Measurements from ENCODE around the gene DNAH17.

Gene DNAH17

DNA sequence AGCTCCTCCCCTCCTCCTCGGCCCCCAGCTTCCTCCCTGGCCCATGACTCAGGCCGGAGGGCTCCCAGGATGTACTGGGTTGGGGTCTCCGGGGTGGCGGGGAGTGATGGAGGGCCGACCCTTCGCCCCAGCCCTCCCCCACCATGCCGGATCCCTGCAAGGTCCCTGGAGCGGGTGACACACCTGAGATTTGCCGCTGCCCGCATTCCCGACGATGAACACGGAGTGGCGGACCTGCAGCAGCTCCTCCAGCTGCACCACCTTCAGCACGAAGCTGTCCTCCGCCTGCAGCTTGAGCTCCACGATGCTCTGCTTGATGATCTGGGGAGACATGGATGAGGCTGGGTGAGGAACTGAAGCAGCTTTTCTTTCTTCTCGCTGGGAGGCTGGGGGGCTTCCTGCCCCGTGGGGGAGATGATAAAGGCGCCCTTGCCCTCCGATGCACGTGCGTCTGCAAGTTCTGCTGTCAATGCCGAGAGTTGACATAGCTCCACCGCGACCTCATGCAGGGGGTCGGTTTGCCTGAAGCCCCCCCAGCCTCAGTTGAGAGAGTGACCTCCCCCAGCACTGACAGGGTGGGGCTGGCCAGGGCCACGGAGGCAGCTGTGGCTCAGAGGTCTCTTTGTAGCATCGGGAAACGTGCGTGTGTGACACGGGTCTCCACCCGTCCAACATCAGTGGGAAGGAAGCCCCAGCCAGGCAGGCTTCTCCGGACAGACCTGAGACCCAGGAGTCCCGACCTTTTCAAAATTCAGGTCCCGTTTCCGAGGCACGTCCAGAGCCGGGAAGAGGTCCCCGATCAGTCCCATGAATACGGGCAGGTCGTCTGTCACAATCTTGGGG, 83.1 kb downstream of the DNAH17 start:
- no peak for DNase-seq

DNA sequence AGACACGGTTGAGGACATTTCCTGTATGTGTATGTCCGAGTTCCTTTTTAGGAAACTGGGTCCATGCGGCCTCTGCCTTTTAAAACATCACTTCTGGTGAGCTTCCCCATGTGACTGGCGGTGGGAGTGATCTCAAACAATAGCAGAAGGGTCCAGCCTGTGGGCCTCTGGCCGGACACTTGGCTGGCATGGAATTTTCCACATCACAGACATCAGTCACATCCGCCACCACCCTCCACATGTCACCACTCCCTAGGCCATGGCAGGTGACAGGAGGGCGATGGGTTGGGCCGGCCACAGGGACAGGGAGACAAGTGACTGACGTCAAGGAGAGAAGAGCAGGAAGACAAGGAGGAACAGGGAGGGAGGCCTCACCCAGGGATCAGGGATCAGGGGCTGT, 83.7 kb downstream of the DNAH17 start:
- no peak for DNase-seq

DNA sequence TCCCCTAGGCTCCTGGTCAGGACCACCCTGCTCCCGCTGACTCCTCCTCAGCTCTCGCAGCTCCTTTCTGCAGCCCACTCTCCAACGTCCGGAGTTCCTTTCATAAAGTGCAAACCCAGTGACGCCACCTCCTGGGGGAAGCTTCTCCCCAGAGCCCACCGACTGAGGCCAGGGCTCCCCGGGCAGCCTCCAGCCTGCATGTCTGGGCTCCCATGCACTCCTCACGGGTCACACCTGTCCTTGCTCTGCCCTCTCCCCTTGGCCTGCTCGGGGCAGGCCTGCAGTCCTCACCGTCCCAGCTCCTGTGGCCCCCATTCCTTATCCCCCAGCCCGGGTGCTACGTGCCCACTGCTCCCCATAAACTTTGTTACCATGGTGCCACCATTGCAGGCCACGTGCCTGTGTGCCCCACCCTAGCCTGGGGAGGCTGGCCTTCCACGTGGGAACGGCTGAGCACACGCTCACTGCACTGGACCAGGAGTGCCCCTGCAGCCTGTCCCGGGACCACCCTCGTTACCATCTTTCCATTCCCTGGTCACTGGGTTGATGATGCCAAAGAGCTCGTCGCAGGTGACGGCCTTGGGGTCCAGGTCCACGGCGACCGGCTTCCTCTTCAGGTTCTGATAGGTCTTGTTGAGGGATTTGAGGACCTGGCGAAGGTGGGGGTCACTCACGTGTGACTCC, 84.9 kb downstream of the DNAH17 start:
- DNase-seq, result no peak

DNA sequence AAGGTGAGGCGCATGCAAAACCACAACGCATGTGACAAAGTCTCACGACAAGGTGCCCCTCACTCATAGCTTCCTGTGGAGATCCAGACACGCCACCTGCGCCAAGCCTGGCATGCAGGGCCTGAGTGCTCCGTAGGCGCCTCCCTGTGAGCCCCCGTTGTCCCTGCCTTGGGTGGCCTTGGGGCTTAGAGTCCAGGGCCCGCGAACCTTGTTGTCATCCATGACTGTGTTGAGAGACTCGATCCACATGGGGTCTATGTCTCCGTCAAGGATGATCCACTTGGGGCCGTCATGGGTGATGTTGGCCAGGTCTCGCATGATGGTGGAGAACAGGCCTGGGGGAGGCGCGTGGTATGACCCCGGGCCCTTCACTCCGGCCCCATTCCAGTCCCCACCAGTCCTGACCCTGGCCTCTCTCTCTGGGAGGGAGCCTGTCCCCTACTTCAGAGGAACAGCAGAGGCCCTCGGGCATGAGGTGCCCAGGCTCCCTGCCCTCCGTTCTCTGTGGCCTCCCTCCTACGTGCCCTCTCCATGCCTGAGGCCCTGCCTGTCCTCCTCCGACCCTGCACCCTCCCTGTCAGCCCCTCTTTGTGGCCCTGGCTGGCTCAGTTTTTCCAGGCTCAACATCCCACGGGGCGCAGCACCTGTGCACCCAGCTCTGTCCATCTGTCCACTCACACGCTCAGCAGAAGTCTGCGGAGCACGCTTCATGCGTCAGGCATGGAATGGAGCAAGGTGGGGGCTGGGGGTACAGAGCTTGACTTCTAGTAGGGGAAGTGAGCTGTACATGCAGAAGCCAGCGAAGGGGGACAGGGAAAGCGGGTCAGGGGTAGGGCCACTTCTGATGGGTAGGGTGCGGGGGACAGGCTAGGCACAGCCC, 85.7 kb downstream of the DNAH17 start:
- DNase-seq, result no peak

DNA sequence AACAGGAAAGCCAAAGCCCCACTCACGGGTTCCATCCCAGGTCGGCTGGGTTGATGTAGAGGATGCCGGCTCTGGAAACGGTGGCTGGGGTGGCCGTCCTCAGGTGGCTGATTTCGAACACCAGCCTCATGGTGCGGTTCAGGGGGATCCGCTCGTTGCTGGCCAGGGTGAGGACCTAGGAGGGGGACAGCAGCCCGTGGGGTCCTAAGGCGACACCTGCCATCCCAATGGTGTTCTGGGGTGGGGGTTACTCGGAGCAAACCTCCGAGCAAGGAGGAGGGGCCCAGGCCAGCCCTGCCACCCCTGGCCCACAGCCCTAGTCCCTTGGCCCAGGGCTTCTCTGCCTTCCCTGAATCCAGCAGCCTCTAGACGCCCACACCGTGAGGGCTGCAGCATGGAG, 86.5 kb downstream of the DNAH17 start:
- no peak for DNase-seq

DNA sequence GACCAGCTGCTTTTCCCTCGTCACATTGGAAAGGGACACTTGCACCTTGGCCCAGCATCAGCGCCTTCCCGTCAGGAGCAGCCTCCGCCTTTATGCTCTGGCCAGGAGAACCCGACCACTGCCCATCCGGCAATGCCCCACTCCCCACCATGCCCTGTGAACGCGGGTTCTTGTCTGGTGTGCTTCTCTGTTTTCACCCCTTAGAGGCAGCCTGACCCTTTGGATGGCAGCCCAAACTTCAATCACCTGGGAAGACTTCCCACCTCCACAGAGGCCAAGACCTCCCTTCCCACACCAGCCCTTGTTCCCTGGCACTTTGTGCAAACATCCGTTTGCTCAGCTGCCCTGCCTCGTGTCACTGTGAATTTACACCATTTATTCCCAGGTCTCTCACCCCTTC, 87.0 kb downstream of the DNAH17 start:
- DNase-seq, result no peak

DNA sequence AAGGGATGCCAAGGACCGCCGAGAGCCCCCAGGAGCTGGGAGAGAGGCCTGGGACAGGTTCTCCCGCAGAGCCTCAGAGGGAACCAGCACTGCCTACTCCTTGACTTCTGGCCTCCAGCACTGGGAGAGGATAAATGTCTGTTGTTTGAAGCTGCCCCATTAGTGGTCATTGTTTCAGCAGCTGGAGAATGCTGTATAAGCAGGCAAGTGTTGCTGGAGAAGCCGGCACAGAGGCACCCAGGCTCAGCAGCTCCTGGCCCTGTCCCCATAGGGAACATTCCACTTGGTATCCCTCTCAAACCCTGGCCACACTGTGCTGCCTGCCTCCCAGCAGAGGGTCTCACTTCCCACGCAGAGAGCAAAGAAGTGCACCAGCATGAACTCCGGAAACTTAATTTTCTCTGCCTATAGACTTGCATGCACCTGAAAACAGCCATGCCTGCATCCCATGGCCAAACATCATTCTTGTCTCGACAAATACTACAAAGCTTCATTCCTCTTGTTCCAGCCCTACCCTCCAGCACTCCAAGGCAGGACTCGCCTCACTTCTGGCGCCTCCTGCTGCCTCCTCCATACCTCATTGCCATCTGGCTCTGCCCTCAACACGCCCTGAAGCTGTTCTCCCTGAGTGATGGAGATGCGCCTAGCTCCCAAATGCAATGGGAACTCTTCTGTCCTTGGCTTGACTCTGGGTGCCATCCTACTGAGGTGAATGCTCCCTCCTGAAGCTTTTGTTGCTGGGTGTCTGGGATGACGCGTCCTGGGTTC, 88.1 kb downstream of the DNAH17 start:
- no peak for DNase-seq

DNA sequence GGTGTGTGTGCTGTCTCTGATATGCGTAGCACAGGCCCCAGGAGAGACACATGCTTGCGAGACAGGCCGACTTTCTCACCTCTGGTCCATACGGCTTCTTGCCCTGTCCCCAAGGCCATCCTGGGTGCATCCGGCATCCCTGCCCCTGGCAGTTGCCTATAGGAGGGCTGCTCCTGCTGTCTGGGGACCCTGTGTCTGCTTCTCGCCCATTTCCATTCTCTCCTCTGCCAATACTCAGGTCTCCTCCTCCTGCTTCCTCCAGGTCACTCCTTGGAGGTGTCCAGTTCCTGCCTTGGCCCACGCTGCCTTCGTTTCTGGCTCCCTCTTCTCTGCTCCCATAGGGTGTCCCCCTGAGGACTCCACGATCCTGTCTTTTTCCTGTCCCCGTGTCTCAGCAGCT, 89.0 kb downstream of the DNAH17 start:
- DNase-seq, result no peak

DNA sequence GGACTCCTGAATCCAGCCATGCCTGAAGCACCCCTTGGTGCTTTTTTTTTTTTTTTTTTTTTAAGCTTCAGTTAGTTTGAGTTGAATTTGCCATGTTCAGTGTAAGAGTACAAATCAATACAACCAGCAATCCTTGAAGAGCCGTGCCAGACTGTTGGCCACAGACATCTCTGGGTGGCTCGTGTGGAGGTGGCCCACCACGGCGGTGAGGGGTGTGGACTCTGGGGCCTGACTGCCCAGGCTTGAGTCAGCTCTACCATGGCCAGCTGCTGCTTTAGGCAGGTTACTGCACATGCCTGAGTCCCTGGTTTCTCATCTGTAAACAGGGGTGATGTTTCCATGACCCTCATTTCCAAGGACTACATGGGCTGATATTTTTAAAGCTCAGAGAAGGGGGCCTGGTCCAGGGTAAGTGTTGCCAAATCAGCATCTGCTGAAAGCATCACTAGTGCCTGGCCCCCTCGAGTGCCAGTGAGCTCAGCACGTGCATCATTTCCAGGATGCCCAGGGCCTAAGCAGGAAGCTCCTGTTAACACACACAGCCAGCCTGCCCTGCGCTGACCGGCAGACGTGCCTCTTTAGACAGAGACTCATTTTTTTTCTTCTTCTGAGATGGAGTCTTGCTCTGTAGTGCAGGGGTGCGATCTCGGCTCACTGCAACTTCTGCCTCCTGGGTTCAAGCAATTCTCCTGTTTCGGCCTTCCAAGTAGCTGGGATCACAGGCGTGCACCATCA, 90.1 kb downstream of the DNAH17 start:
- no peak for DNase-seq

DNA sequence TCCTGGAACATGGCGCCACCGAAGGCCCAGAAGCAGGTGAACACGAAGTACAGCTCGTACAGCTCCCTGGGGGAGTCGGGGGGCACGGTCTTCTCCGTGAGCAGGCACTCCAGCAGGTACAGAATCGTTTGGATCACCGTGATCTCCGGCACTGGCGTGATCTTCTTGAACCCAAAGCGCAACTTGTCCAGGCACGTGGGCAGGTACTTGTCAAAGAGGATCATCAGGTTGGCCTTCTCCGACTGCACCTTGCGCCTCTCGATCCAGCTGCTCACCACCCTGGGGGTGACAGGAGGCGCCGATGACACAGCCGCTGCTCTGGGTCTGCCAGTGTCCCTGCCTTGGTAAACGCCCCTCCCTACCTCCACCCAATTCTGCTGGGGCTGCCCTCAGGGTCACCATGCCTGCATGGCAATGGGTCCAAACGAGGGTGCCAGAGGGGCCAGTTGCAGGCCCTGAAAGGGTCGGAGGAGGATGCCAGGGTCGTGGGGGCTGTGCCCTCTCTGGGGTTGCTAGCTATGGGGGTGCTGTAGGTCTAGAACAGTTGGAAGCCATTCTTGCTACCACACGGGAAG, 90.9 kb downstream of the DNAH17 start:
- no peak for DNase-seq

DNA sequence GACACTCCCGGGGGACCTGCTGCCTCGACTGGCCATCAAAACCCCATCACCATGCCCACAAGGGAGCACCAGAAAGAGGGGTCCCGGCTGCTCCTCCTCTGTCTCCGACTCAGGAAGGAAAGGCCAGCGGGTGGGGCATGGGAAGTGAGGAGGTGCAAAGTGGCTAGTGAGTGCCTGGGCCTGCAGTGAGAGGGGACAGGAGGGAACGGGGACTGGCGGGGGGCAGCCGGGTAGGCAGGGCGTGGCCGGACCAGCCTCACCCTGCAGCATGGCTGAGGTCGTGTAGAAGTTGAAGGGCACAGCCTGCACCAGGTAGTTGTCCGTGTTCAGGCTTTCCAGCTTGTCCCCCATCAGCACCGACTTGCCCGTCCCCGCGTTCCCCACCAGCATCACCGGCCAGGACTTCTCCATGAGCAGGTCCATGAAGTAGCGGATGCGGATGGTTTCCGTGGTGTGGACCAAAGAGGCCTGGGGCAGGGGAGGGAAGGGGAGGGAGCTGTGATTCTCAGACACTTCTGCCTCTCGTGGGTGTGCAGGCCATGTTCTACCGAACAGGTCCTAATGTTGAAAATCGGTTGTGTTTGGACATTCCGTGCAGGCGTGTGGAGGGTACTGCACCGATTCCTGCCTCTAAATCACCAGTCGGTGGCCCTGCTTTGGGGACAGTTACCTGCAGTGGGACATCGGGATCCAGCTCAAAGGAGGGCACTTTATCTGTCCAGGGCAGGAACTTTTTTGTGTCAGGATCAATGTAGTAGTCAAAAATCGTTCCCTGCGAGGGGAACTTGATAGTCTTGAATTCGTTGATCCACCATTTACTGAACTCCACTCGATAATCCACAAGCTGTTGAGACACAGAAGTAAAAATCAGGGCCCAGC, 91.7 kb downstream of the DNAH17 start:
- DNase-seq, result no peak

DNA sequence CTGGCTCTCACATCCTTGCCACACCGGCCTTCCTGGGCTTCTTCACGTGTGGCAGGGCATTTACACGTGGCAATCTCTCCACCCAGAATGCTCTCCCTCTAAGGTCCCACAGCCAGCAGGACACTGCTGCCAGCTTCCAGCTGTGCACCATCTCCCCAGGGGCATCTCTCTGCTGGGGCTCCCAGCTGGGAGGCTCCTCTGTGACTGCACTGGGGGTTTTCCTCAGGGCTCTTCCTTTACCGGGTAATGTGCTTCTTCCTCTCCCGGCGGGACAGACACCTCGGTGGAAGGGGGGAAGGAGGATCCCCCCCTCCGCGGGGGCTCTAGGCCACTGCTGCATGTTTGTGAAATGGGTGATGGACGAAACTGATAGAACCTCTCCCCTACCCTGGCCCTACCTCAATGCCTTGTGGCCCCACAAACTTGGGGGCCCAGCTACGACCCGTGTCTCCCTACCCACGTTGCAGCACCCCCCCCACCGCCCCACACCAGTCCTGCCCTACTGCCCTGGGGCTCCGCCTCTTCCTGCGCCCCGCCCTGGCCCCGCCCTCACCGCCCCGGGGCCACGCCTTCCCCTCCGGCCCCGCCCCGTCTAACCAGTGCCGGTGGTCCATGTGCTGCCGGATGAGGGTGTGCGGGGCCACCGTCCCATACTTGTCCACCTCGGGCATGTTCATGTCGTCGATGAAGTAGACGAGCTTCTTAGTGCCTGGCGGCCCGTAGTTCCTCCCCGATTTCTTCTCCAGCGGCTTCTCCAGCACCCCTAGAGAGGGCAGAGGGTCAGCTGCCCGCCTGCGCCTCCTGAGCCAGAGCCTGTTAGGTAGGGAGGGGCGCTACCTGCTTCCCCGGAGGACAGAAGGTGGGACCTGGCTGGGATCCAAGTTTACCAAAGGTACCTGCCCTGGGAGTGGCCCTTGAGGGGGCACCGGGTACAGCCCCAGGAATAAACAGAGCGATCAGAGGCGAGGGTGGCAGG, 92.6 kb downstream of the DNAH17 start:
- no peak for DNase-seq

DNA sequence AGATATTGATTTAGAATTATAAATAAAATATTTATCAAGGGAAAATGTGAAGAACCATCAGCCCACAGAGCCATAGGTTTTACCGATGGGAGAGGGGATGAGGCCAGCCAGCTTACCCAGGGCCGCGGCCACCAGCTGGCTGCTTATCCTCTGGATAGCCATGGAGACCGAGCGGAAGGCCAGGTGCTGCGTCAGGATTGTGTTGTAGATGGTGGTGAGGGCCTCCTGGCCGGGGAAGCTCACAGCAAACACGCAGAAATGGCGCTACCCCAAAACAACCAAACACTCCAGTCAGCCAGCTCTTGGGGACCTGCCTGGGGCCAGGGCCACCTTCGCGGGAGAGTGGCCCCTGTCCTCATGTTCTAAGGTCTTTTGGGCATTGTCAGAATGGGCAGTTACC, 97.8 kb downstream of the DNAH17 start:
- no peak for DNase-seq

DNA sequence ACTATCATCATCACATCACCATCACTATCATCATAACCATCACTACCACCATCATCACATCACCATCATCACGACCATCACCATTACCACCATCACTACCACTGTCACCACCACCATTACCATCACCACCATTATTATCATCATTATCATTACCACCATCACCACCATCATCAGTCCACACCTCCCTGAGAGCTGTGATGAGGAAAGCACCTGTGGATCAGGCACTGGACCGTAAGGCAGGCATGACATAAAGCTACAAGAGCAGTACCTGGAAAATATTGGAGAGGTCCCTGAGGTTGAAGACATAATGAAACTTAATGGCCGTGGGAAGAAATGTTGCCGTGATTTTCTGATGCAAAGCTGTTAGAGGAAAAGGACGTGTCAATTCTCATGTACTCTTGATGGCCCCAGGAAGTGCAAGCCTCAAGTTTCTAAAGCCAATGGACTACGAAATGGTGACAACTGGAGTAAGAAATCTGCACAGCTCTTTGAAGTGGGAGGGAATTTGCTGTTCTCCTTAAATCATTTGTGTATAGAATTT, 98.4 kb downstream of the DNAH17 start:
- no peak for DNase-seq

DNA sequence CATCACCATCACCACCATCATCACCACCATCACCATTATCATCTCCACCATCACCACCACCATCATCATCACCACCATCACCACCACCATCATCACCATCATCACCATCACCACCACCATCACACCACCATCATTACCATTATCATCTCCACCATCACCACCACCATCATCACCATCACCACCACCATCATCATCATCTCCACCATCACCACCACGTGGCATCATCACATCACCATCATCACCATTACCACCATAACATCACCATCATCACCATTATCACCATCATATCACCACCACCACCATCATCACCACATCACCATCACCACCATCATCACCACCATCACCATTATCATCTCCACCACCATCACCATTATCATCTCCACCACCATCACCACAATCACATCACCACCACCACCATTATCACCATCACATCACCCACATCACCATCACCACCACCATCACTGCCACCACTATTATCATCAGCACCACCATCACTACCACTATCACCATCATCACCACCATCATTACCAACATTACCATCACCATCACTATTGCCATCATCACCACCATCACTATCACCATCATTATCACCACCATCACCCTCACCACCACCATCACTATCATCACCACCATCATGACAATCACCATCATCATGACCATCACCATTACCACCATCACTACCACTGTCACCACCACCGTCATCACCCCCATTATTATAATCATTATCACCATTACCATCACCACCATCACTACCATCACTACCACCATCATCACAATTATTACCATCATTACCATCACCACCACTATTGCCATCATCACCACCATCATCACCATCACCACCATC, 99.1 kb downstream of the DNAH17 start:
- DNase-seq, result no peak

DNA sequence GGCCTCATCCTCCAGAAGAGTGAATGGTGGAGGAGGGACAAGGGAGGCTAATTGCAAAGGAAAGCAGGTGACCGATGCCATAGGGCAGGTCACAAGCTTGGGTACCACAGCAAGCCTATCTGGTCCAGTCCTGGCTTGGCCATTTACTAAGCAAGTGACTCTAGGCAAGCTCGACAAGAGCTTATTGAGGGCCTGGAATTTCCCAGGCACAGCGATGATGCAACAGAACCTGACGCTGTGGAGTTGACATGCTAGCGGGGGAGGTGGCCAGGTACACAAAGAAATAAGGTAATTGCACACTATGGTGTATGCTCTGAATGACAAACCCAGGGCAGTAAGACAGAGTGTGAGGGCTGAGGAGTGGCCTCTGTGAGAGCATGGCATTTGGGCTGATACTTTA, 100.2 kb downstream of the DNAH17 start:
- DNase-seq, result no peak

DNA sequence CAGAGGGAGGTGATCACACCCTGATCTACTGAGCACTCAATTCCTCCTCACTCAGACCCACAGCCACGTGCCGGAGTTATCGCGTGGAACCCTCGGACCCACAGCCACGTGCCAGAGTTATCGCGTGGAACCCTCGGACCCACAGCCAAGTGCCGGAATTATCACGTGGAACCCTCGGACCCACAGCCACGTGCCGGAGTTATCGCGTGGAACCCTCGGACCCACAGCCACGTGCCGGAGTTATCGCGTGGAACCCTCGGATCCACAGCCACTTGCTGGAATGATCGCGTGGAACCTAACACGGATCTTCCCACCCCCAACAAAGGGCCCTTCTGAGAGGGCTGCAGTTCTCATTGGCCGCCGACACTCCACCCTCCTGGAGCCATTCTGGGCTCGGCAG, 101.0 kb downstream of the DNAH17 start:
- no peak for DNase-seq

DNA sequence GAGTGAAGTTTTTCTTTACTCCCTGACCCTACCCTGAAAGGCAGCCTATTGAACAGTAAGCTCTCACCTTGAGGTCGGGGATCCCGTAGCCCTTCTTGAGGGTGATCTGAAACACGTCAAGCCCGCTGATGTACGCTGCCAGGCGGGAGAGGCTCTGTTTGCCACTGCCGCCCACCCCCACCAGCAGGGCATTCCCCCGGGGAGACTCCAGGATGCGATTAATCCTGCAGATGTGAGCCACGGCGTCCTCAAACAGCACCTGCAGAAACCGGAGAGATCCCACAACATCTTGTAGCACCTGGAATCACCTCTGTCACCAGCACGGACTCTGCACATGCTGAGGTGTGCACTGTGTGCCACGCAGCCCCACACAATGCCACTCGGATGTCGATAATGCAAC, 102.0 kb downstream of the DNAH17 start:
- no peak for DNase-seq
